Sigmoid colon (tissue), 7 donors: ENCODE measurements around the gene SH3TC1. TPM values are rescaled to one million over a fixed set of nuclear protein-coding genes. Genes with fewer than 3 reads are reported as not detected.

ENCODE experiments used
- DNase-seq: peaks from one replicate; pipeline ENCODE4 v3.0.0-alpha.2; 2019
- H3K27ac ChIP-seq, 4 donors: fragments of 200-600 bp; sonication (generic); one replicate each; pipeline ENCODE4 v1.5.1; 2016 to 2019; ENCODE audit warnings: mild to moderate bottlenecking in 1 of 4
- H3K27me3 ChIP-seq, 3 donors: fragments of 200-600 bp; sonication (generic); one replicate each; pipeline ENCODE4 v1.5.1; 2019; ENCODE audit warnings: mild to moderate bottlenecking in 1 of 3
- H3K36me3 ChIP-seq, 4 donors: fragments of 200-600 bp; sonication (generic); one replicate each; pipeline ENCODE4 v1.5.1; 2016 to 2019
- H3K4me1 ChIP-seq, 4 donors: fragments of 200-600 bp; sonication (generic); one replicate each; pipeline ENCODE4 v1.5.1; 2017 to 2019
- H3K4me3 ChIP-seq, 4 donors: fragments of 200-600 bp; sonication (generic); one replicate each; pipeline ENCODE4 v1.5.1; 2017 to 2019; ENCODE audit warnings: mild to moderate bottlenecking in 2 of 4, moderate library complexity in 1 of 4
- H3K9me3 ChIP-seq, 4 donors: fragments of 200-600 bp in 3 of 4; sonication (generic) in 3 of 4; one replicate each; pipeline versions ENCODE4 v1.5.1 to v1.6.1; 2013 to 2019
- CTCF ChIP-seq, 4 experiments: fragments of 450-650 bp in 3 of 4; fragments of 200-600 bp in 1 of 4; IDR thresholded peaks; one replicate each; pipeline ENCODE4 v1.5.1; 2016 to 2019; ENCODE audit warnings: antibody characterized with exemption in 4 of 4, mild to moderate bottlenecking in 3 of 4, moderate library complexity in 2 of 4
- EP300 ChIP-seq, 4 donors: sonication (generic); formaldehyde crosslinking; IDR thresholded peaks; one replicate each; pipeline ENCODE4 v1.6.1; 2017; ENCODE audit warnings: antibody characterized with exemption in 4 of 4
- POLR2A ChIP-seq, 2 donors: fragments of 450-650 bp; IDR thresholded peaks; one replicate each; pipeline ENCODE4 v1.6.1; 2016; ENCODE audit warnings: antibody characterized with exemption in 2 of 2, mild to moderate bottlenecking in 2 of 2, moderate library complexity in 2 of 2
- POLR2AphosphoS5 ChIP-seq, 4 donors: sonication (generic); formaldehyde crosslinking; IDR thresholded peaks; one replicate each; pipeline ENCODE4 v1.6.1; 2017; ENCODE audit warnings: antibody characterized with exemption in 4 of 4
- WGBS, 2 donors: extraction: QIAGEN DNeasy Blood & Tissue Kit; methylation state at CpG; one replicate each; pipeline ENCODE4 v1.1.7; 2013; 5-methylcytosine and 5-hydroxymethylcytosine counted together
- intact Hi-C: fragments of 100-400 bp; cut with DNase I; formaldehyde crosslinking; loops from one replicate; pipeline ENCODE4 v1.15.1; 2023
- polyA plus RNA-seq, 3 donors: library from polyadenylated mRNA; stranded (reverse); fragments of 200-250 nt; gene quantifications; one replicate each; pipeline ENCODE4 v1.2.3, GENCODE V29; 2013
- total RNA-seq, 4 donors: library from RNA; depleted of rRNA; stranded (reverse); fragments of >200 nt; gene quantifications; one replicate each; pipeline ENCODE4 v1.1.0, GENCODE V29; 2016
- donor health status: healthy with polysubstance abuse.
- donor health status: Bipolar disorder and iron deficiency.
- donor health status: healthy.

Gene SH3TC1
- total and polyA plus RNA-seq, 7 donors, result 3.0 to 24.4 (median 7.8) TPM

DNA sequence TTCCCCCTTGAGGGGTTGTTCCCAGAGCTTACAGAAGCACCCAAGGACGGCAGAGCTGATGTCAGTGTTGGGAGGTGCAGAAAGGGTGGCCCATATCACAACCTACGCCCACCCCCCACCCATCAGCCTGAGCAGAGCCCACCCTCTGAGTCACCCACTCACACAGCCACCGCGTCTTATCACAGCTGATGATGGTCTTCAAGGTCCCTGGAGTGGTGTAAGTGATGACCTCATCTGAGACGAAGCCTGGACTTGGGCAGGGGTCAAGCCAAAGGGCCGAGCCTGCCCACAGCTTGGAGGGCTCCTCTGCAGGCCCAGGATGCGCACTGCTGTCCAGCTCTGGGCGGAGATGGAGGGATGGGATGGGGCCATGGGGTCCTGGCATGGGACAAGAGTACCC, 67.4 kb downstream of the SH3TC1 start:
- WGBS, 2 donors, result 56 to 78% methylated on average over 8 of the region's 8 CpGs

GRCh38 chr4:8267077-8267476, 68.0 kb downstream of the SH3TC1 start:
- H3K4me3 ChIP-seq, result no peak overlapping the region
- TF ChIP-seq CTCF (IDR thresholded peaks at IDR 0.05), result peak; percentile 31 to 82 (median 57)
- TF ChIP-seq POLR2A (IDR thresholded peaks at IDR 0.05), result no peak
- TF ChIP-seq POLR2AphosphoS5 (IDR thresholded peaks at IDR 0.05), result peak in 3 of 4 donors; percentile 50 to 54 (median 50)
- peak in 1 of 4 donors; percentile 55 for TF ChIP-seq EP300 (IDR thresholded peaks at IDR 0.05)
- 15 to 47% methylated on average over 13 of the region's 13 CpGs for WGBS, 2 donors
- H3K27me3 ChIP-seq, result no peaks in the 10 kb centered on the region
- peaks cover 0 to 48% (median 45%) of the 10 kb centered on the region in 4 donors for H3K4me1 ChIP-seq
- peak overlapping the region; percentile 45 to 89 (median 50) for H3K27ac ChIP-seq
- intact Hi-C loops, result loop anchor here (2.0 kb wide), 1 partner anchor 136 kb away; no protein-coding TSS in a partner anchor
- H3K36me3 ChIP-seq, result no peaks in the 10 kb centered on the region
- peak; percentile 90 for DNase-seq
- no peaks in the 10 kb centered on the region for H3K9me3 ChIP-seq

More for the DNA sequence above, 67.4 kb downstream of the SH3TC1 start:
- intact Hi-C loops, result loop anchor here (2.0 kb wide), 1 partner anchor 136 kb away; no protein-coding TSS in a partner anchor
- Histone ChIP-seq H3K36me3 (no peaks in the 10 kb centered on the region), H3K4me1 (peaks cover 0 to 42% (median 40%) of the 10 kb centered on the region in 4 donors), H3K27me3 (no peaks in the 10 kb centered on the region), H3K9me3 (no peaks in the 10 kb centered on the region), H3K4me3 (no peak overlapping the region), H3K27ac (peak overlapping the region; percentile 45 to 89 (median 50))
- no peak for TF ChIP-seq CTCF (IDR thresholded peaks at IDR 0.05)
- no peak for TF ChIP-seq POLR2A (IDR thresholded peaks at IDR 0.05)
- TF ChIP-seq EP300 (IDR thresholded peaks at IDR 0.05), result no peak
- no peak for DNase-seq

DNA sequence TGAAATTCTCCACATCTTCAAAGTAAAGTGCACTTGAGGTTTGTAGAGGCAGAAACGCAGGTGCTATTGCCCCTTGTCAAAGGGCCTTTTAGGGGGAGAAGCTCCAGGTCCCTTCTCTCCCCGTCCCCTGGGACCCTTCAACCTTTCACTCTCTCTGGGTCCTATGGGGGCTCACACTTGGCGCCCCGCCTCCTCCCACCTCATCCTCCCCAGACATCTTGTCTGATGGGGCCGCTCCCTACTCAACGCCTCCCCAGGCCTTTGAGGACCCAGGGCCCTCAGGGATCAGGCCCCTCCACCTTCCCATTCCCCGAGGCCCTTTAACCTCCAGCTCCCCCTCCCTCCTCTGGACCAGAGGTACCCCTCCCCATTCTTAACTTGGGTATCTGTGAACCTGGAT, 69.1 kb downstream of the SH3TC1 start:
- Histone ChIP-seq H3K4me1 (peaks cover 0 to 59% (median 56%) of the 10 kb centered on the region in 4 donors), H3K9me3 (no peaks in the 10 kb centered on the region), H3K27ac (peak overlapping the region in 2 of 4 donors; percentile 53 to 89), H3K27me3 (no peaks in the 10 kb centered on the region), H3K36me3 (no peaks in the 10 kb centered on the region), H3K4me3 (no peak overlapping the region)
- 94 to 96% methylated on average over 7 of the region's 7 CpGs for WGBS, 2 donors
- TF ChIP-seq POLR2A (IDR thresholded peaks at IDR 0.05) (no peak), EP300 (IDR thresholded peaks at IDR 0.05) (no peak), CTCF (IDR thresholded peaks at IDR 0.05) (no peak), POLR2AphosphoS5 (IDR thresholded peaks at IDR 0.05) (no peak)
- no peak for DNase-seq
- intact Hi-C loops, result no loop called here

DNA sequence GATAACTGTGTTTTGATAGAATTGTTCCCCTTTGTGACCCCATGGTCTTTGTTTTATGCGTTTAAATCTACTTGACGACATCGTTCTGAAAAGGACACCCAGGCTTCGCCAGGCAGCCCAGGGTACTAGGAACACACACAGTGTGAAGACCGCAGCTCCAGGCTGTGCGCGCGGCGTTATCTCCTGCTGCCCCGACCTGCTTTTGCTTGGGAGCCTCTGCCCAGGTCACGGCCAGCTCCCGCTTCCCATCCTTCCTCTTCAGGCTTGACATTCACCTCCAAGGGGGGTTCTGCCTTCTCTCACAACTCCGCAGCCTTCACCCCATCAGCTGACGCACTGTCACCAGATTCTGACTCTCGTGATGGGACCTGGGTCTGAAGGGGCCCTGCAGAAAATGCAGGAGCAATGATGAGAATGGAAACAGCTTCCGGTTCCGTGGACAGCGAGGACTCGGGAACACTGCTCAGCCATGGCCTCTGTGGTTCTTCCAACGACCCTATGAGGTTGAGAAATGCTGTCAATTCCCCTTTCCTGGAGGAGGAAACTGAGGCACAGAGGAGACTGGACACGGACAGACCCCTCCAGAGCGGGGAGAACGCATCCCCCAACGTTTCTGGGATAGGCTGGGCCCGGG, 69.9 kb downstream of the SH3TC1 start:
- peak overlapping the region in 3 of 4 donors; percentile 58 to 61 (median 60) for H3K4me3 ChIP-seq
- intact Hi-C loops, result no loop called here
- 76 to 80% methylated on average over 25 of the region's 25 CpGs for WGBS, 2 donors

More for the DNA sequence above, 69.9 kb downstream of the SH3TC1 start:
- DNase-seq, result no peak
- H3K9me3 ChIP-seq, result no peaks in the 10 kb centered on the region
- peaks cover 0 to 67% (median 64%) of the 10 kb centered on the region in 4 donors for H3K4me1 ChIP-seq
- H3K27ac ChIP-seq, result peak overlapping the region; percentile 78 to 89 (median 84)
- TF ChIP-seq POLR2AphosphoS5 (IDR thresholded peaks at IDR 0.05) (no peak), CTCF (IDR thresholded peaks at IDR 0.05) (no peak), POLR2A (IDR thresholded peaks at IDR 0.05) (no peak), EP300 (IDR thresholded peaks at IDR 0.05) (no peak)
- H3K27me3 ChIP-seq, result no peaks in the 10 kb centered on the region
- H3K36me3 ChIP-seq, result no peaks in the 10 kb centered on the region
